OCI-LY7 (cell line): ENCODE results near the gene CANT1.

ENCODE experiments used
- EZH2phosphoT487 ChIP-seq: fragments of 200-600 bp; sonication (generic); IDR thresholded peaks from 2 replicates; pipeline ENCODE4 v1.6.1; 2018; ENCODE audit warnings: low read depth, borderline replicate concordance, mild to moderate bottlenecking, mixed run types, antibody characterized with exemption, low read length, moderate library complexity, mixed read lengths
- TF ChIP-seq, protein P1 (sequence below): fragments of 200-600 bp; sonication (generic); conservative IDR thresholded peaks from 2 replicates; pipeline ENCODE4 v1.5.1; 2014; ENCODE audit warnings: mild to moderate bottlenecking, antibody characterized with exemption, low read length, moderate library complexity, mixed read lengths

DNA sequence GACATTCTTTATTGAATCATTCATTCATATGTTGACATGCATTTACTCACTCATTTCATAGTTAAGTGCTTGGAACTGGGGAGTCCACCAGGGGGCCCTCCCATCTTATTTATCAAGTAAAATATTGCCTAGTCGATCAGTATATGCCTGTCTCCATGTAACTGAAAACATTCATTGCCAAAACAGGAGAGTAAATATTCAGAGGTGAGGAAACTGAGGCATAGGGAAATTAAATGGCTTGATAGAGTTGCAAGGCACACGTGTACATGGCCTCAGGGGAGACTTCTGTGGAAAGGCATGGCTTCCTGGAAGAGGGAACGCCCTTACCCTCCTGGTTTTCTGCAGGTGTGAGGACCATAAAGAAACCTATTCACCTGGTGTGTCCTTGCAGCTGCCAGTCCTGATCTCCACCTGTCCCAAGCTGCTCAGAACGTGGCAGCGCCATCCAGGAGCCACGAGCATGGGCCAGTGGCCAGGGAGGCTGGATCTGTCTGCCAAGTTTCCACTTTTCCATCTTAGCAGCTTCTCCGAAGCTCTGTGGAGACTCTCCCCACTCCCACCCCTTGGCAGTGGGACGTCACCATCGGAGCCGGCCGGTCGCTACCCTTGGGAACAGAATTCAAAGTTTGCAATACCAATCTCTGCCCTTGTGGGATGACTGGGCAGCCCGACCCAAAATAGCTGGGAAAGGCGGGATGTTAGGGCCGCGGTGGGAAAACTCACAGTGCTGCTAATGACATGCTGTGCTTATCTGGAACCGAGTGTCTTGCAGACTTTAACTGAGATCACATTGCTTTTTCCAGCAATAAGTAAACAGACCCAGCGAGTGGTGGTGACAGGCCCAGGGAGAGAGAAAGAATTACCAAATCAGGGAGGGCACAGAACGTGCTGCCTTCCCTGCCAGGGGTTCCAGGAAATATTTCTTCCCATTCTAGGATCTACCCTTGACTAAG, 10.3 kb upstream of the CANT1 start:
- TF ChIP-seq, protein P1, sequence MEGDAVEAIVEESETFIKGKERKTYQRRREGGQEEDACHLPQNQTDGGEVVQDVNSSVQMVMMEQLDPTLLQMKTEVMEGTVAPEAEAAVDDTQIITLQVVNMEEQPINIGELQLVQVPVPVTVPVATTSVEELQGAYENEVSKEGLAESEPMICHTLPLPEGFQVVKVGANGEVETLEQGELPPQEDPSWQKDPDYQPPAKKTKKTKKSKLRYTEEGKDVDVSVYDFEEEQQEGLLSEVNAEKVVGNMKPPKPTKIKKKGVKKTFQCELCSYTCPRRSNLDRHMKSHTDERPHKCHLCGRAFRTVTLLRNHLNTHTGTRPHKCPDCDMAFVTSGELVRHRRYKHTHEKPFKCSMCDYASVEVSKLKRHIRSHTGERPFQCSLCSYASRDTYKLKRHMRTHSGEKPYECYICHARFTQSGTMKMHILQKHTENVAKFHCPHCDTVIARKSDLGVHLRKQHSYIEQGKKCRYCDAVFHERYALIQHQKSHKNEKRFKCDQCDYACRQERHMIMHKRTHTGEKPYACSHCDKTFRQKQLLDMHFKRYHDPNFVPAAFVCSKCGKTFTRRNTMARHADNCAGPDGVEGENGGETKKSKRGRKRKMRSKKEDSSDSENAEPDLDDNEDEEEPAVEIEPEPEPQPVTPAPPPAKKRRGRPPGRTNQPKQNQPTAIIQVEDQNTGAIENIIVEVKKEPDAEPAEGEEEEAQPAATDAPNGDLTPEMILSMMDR = peak; percentile 85
- TF ChIP-seq EZH2phosphoT487 = no peak
